Neutrophil (primary cell): ENCODE measurements around the gene CYFIP1.

ENCODE experiments used
- H3K27ac ChIP-seq: fragments of 200-600 bp; sonication (generic); 2 replicates; pipeline ENCODE4 v1.5.1; 2016; ENCODE audit warnings: mild to moderate bottlenecking, moderate library complexity
- H3K27me3 ChIP-seq: fragments of 200-600 bp; sonication (generic); 2 replicates; pipeline ENCODE4 v1.6.0; 2016; ENCODE audit warnings: mild to moderate bottlenecking
- H3K36me3 ChIP-seq: fragments of 200-600 bp; sonication (generic); 2 replicates; pipeline ENCODE4 v1.5.1; 2017
- H3K4me1 ChIP-seq, 2 experiments: fragments of 200-600 bp in 1 of 2; sonication (generic) in 1 of 2; 1 replicate in 1 of 2; 2 replicates in 1 of 2; pipeline versions ENCODE4 v1.5.1 to v1.6.1; 2013 to 2016; ENCODE audit warnings: low read depth in 1 of 2, low read length in 1 of 2, mild to moderate bottlenecking in 1 of 2, moderate library complexity in 1 of 2; ENCODE audit not compliant: control insufficient read depth in 1 of 2, insufficient read depth in 1 of 2
- H3K4me3 ChIP-seq, 2 experiments: fragments of 200-600 bp in 1 of 2; sonication (generic) in 1 of 2; 1 replicate in 1 of 2; 2 replicates in 1 of 2; pipeline ENCODE4 v1.5.1; 2013 to 2016; ENCODE audit warnings: low read depth in 1 of 2, low read length in 1 of 2, mild to moderate bottlenecking in 1 of 2, moderate library complexity in 1 of 2
- H3K9me3 ChIP-seq: fragments of 200-600 bp; sonication (generic); 2 replicates; pipeline ENCODE4 v1.5.1; 2016
- CTCF ChIP-seq: fragments of 200-600 bp; sonication (generic); IDR thresholded peaks from 2 replicates; pipeline ENCODE4 v1.5.1; 2016; ENCODE audit warnings: antibody characterized with exemption

CYFIP1 gene

GRCh38 chr15:22870865-22871264 is 109.3 kb downstream of the CYFIP1 start:
- Histone ChIP-seq H3K4me1 (no peaks in the 10 kb centered on the region), H3K9me3 (no peaks in the 10 kb centered on the region), H3K27me3 (no peaks in the 10 kb centered on the region), H3K4me3 (no peak overlapping the region), H3K27ac (no peak overlapping the region), H3K36me3 (peaks cover 51% of the 10 kb centered on the region)
- TF ChIP-seq CTCF, result no peak

GRCh38 chr15:22869856-22870255 is 110.3 kb downstream of the CYFIP1 start:
- Histone ChIP-seq H3K27ac (no peak overlapping the region), H3K27me3 (no peaks in the 10 kb centered on the region), H3K4me3 (no peak overlapping the region), H3K36me3 (peaks cover 61% of the 10 kb centered on the region), H3K9me3 (no peaks in the 10 kb centered on the region), H3K4me1 (no peaks in the 10 kb centered on the region)
- TF ChIP-seq CTCF, result no peak

- Histone ChIP-seq H3K36me3 (peaks cover 70% of the 10 kb centered on the region), H3K27me3 (no peaks in the 10 kb centered on the region), H3K9me3 (no peaks in the 10 kb centered on the region), H3K4me1 (no peaks in the 10 kb centered on the region), H3K4me3 (no peak overlapping the region), H3K27ac (no peak overlapping the region)
- TF ChIP-seq CTCF, result no peak
Measured at GRCh38 chr15:22868928-22869327, 111.2 kb downstream of the CYFIP1 start.

GRCh38 chr15:22868495-22868894 is 111.7 kb downstream of the CYFIP1 start:
- Histone ChIP-seq H3K4me3 (no peak overlapping the region), H3K27ac (no peak overlapping the region), H3K36me3 (peaks cover 72% of the 10 kb centered on the region), H3K9me3 (no peaks in the 10 kb centered on the region), H3K27me3 (no peaks in the 10 kb centered on the region), H3K4me1 (no peaks in the 10 kb centered on the region)
- no peak for TF ChIP-seq CTCF

GRCh38 chr15:22867886-22868285 is 112.3 kb downstream of the CYFIP1 start:
- no peak for TF ChIP-seq CTCF
- peaks cover 78% of the 10 kb centered on the region for H3K36me3 ChIP-seq
- no peak overlapping the region for H3K27ac ChIP-seq
- no peak overlapping the region for H3K4me3 ChIP-seq
- no peaks in the 10 kb centered on the region for H3K9me3 ChIP-seq
- H3K27me3 ChIP-seq, result no peaks in the 10 kb centered on the region
- no peaks in the 10 kb centered on the region for H3K4me1 ChIP-seq

- peaks cover 92% of the 10 kb centered on the region for H3K36me3 ChIP-seq
- no peak for TF ChIP-seq CTCF
- no peak overlapping the region for H3K27ac ChIP-seq
- H3K9me3 ChIP-seq, result no peaks in the 10 kb centered on the region
- H3K4me3 ChIP-seq, result no peak overlapping the region
- H3K27me3 ChIP-seq, result no peaks in the 10 kb centered on the region
- no peaks in the 10 kb centered on the region for H3K4me1 ChIP-seq
Measured at GRCh38 chr15:22866079-22866478, 114.1 kb downstream of the CYFIP1 start.
